Lower leg skin (tissue), 3 donors: Measurements from ENCODE around the gene AMPH.

Source experiments
- POLR2A ChIP-seq, 2 donors: fragments of 450-650 bp; IDR thresholded peaks; one replicate each; pipeline ENCODE4 v1.6.1; 2016 to 2017; ENCODE audit warnings: antibody characterized with exemption in 2 of 2, mild to moderate bottlenecking in 1 of 2, moderate library complexity in 1 of 2
- TF ChIP-seq, protein P1 (sequence below), 3 donors: fragments of 450-650 bp; IDR thresholded peaks; one replicate each; pipeline ENCODE4 v1.5.1; 2016; ENCODE audit warnings: antibody characterized with exemption in 3 of 3, mild to moderate bottlenecking in 3 of 3, moderate library complexity in 2 of 3

DNA sequence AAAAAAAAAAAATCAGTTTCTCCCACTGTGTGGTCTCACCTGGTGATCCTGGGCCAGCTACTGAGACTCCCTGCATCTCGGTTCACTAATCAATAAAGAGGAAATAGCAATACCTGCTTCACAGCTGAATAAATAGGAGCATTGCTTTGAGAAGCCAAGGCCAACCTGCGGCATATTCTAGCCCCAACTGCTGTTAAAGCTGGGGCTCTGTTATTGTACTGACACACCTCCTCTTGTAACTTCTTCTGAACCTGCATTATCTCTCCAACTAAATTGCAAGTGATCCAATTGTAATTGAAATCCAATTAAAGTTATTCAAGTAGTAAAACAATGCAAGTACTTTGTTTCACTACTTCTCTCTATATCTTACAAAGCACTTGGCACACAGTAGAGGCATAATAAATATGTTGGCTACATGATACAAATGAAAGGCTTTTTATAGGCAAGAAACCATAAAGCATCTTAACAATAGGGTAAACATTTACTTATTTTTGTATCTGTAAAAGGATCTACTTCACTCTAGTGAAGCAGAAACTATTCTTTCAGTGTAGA lies 38.4 kb downstream of the AMPH start:
- TF ChIP-seq, protein P1, sequence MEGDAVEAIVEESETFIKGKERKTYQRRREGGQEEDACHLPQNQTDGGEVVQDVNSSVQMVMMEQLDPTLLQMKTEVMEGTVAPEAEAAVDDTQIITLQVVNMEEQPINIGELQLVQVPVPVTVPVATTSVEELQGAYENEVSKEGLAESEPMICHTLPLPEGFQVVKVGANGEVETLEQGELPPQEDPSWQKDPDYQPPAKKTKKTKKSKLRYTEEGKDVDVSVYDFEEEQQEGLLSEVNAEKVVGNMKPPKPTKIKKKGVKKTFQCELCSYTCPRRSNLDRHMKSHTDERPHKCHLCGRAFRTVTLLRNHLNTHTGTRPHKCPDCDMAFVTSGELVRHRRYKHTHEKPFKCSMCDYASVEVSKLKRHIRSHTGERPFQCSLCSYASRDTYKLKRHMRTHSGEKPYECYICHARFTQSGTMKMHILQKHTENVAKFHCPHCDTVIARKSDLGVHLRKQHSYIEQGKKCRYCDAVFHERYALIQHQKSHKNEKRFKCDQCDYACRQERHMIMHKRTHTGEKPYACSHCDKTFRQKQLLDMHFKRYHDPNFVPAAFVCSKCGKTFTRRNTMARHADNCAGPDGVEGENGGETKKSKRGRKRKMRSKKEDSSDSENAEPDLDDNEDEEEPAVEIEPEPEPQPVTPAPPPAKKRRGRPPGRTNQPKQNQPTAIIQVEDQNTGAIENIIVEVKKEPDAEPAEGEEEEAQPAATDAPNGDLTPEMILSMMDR (IDR thresholded peaks at IDR 0.05), result no peak
- TF ChIP-seq POLR2A (IDR thresholded peaks at IDR 0.05), result no peak
